Ascending aorta (tissue), 2 donors: ENCODE measurements around the gene KDF1. TPM values are rescaled to one million over a fixed set of nuclear protein-coding genes. Genes with fewer than 3 reads are reported as not detected.

ENCODE experiments used
- DNase-seq, 2 donors: peaks; one replicate each; pipeline ENCODE4 v3.0.0-alpha.2; 2019; ENCODE audit warnings: low spot score in 2 of 2
- H3K27ac ChIP-seq, 2 donors: fragments of 200-600 bp; sonication (generic); one replicate each; pipeline ENCODE4 v1.5.1; 2016 to 2017; ENCODE audit warnings: mild to moderate bottlenecking in 1 of 2
- H3K27me3 ChIP-seq: fragments of 200-600 bp; sonication (generic); one replicate; pipeline ENCODE4 v1.5.1; 2017
- H3K36me3 ChIP-seq, 2 donors: fragments of 200-600 bp; sonication (generic); one replicate each; pipeline ENCODE4 v1.5.1; 2016
- H3K4me1 ChIP-seq, 2 donors: fragments of 200-600 bp; sonication (generic); one replicate each; pipeline ENCODE4 v1.5.1; 2016 to 2017; ENCODE audit warnings: mild to moderate bottlenecking in 1 of 2
- H3K4me3 ChIP-seq, 2 donors: fragments of 200-600 bp; sonication (generic); one replicate each; pipeline ENCODE4 v1.5.1; 2016 to 2017; ENCODE audit warnings: mild to moderate bottlenecking in 1 of 2
- H3K9me3 ChIP-seq, 2 donors: fragments of 200-600 bp; sonication (generic); one replicate each; pipeline ENCODE4 v1.5.1; 2016
- CTCF ChIP-seq, 3 experiments: fragments of 200-600 bp in 2 of 3; fragments of 450-650 bp in 1 of 3; sonication (generic) in 2 of 3; IDR thresholded peaks; one replicate each; pipeline ENCODE4 v1.5.1; 2016 to 2019; ENCODE audit warnings: antibody characterized with exemption in 3 of 3, mild to moderate bottlenecking in 1 of 3, moderate library complexity in 1 of 3
- intact Hi-C: fragments of 100-400 bp; cut with DNase I; formaldehyde crosslinking; loops from one replicate; pipeline ENCODE4 v1.15.1; 2023
- total RNA-seq: library from RNA; depleted of rRNA; stranded (reverse); fragments of >200 nt; gene quantifications from one replicate; pipeline ENCODE4 v1.1.0, GENCODE V29; 2016

The KDF1 gene
- total RNA-seq, 1 donor from 2014 or later: not detected

GRCh38 chr1:26913754-26914619 is 46.3 kb downstream of the KDF1 start, which contains the start of gene NR0B2:
TSS of gene NR0B2 (minus strand) at chr1:26913975. CDS start at chr1:26913940, 35 bp downstream.
- DNase-seq: no peak
- Histone ChIP-seq H3K4me1 (no peaks in the 10 kb centered on the region), H3K9me3 (no peaks in the 10 kb centered on the region), H3K27ac (no peak within 1 kb of the TSS), H3K27me3 (no peaks in the 10 kb centered on the region), H3K4me3 (no peak within 1 kb of the TSS), H3K36me3 (no peaks in the 10 kb centered on the region)
- no peak for TF ChIP-seq CTCF (IDR thresholded peaks at IDR 0.05)
- intact Hi-C loops: no loop called here

GRCh38 chr1:26913389-26913753 is 46.9 kb downstream of the KDF1 start:
- DNase-seq: no peak

GRCh38 chr1:26912147-26912490 is 48.1 kb downstream of the KDF1 start:
- intact Hi-C loops: no loop called here
- TF ChIP-seq CTCF (IDR thresholded peaks at IDR 0.05): no peak
- Histone ChIP-seq H3K27ac (no peak overlapping the region), H3K27me3 (no peaks in the 10 kb centered on the region), H3K9me3 (no peaks in the 10 kb centered on the region), H3K4me3 (no peak overlapping the region), H3K36me3 (no peaks in the 10 kb centered on the region), H3K4me1 (no peaks in the 10 kb centered on the region)
- no peak for DNase-seq

More at GRCh38 chr1:26913389-26913753, 46.9 kb downstream of the KDF1 start:
- Histone ChIP-seq H3K4me3 (no peak overlapping the region), H3K36me3 (no peaks in the 10 kb centered on the region), H3K27me3 (no peaks in the 10 kb centered on the region), H3K9me3 (no peaks in the 10 kb centered on the region), H3K27ac (no peak overlapping the region), H3K4me1 (no peaks in the 10 kb centered on the region)
- no peak for TF ChIP-seq CTCF (IDR thresholded peaks at IDR 0.05)
- intact Hi-C loops: no loop called here

- TF ChIP-seq CTCF (IDR thresholded peaks at IDR 0.05): no peak
- no peak for DNase-seq
- H3K4me1 ChIP-seq: no peaks in the 10 kb centered on the region
These were observed 48.7 kb downstream of the KDF1 start for GRCh38 chr1:26911399-26912146.

GRCh38 chr1:26910343-26911160 is 49.7 kb downstream of the KDF1 start:
- Histone ChIP-seq H3K4me1 (no peaks in the 10 kb centered on the region), H3K9me3 (no peaks in the 10 kb centered on the region), H3K4me3 (no peak overlapping the region), H3K36me3 (no peaks in the 10 kb centered on the region), H3K27me3 (no peaks in the 10 kb centered on the region), H3K27ac (no peak overlapping the region)
- no peak for DNase-seq
- TF ChIP-seq CTCF (IDR thresholded peaks at IDR 0.05): no peak
- intact Hi-C loops: no loop called here

More at GRCh38 chr1:26911399-26912146, 48.7 kb downstream of the KDF1 start:
- no peaks in the 10 kb centered on the region for H3K27me3 ChIP-seq
- H3K4me3 ChIP-seq: no peak overlapping the region
- intact Hi-C loops: no loop called here
- H3K36me3 ChIP-seq: no peaks in the 10 kb centered on the region
- H3K27ac ChIP-seq: no peak overlapping the region
- no peaks in the 10 kb centered on the region for H3K9me3 ChIP-seq
